Measurements from ENCODE around the gene MYMK.

MYMK gene

DNA sequence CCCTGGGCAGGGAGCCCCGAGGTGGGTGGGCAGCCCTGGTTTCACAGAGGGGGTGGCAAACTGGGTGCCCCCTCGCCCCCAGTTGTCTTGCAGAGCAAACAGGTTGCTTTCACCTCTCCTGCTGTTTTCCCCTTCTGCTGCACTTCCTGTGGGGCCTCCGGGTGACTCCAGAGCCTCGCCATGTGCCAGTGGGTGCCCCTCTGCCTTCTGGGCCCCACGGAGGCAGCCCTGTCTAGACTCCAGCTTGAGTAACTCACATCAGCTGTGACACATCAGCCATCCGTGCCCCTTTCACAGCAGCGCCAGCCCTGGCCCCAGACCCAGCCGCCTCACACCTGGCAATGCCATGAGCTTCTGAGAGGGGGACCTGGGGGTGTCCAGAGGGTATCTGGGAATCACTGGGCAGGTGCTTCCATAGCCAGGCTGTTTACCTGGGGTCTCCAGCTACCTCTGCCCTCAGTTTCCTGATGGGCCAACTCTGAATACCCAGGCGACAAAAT lies 46.7 kb upstream of the MYMK start:
- H2AFZ ChIP-seq, result no peak overlapping the region
- no peaks in the 10 kb centered on the region for H3K4me1 ChIP-seq
- TF ChIP-seq, protein P1, sequence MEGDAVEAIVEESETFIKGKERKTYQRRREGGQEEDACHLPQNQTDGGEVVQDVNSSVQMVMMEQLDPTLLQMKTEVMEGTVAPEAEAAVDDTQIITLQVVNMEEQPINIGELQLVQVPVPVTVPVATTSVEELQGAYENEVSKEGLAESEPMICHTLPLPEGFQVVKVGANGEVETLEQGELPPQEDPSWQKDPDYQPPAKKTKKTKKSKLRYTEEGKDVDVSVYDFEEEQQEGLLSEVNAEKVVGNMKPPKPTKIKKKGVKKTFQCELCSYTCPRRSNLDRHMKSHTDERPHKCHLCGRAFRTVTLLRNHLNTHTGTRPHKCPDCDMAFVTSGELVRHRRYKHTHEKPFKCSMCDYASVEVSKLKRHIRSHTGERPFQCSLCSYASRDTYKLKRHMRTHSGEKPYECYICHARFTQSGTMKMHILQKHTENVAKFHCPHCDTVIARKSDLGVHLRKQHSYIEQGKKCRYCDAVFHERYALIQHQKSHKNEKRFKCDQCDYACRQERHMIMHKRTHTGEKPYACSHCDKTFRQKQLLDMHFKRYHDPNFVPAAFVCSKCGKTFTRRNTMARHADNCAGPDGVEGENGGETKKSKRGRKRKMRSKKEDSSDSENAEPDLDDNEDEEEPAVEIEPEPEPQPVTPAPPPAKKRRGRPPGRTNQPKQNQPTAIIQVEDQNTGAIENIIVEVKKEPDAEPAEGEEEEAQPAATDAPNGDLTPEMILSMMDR (IDR thresholded peaks at IDR 0.05), result no peak
- no peak overlapping the region for H3K4me2 ChIP-seq (ENCODE audit: low read length)
- H3K4me3 ChIP-seq (ENCODE audit: low read depth, low read length), result no peak overlapping the region
- H3K79me2 ChIP-seq, result no peaks in the 10 kb centered on the region
- no peaks in the 10 kb centered on the region for H3K9me3 ChIP-seq (ENCODE audit: control insufficient read depth, low read length)
- no peaks in the 10 kb centered on the region for H3K36me3 ChIP-seq (ENCODE audit: control insufficient read depth, insufficient read depth, low read length)
- H3K27me3 ChIP-seq (ENCODE audit: control insufficient read depth, insufficient read depth, low read length), result peaks cover 2% of the 10 kb centered on the region
- H3K9ac ChIP-seq, result no peak overlapping the region
- H3K27ac ChIP-seq, result no peak overlapping the region

GRCh38 chr9:133570691-133571080 lies 45.9 kb upstream of the MYMK start:
- no peaks in the 10 kb centered on the region for H3K79me2 ChIP-seq
- TF ChIP-seq, protein P1 (IDR thresholded peaks at IDR 0.05), result no peak

GRCh38 chr9:133569891-133570690 lies 45.3 kb upstream of the MYMK start:
- TF ChIP-seq, protein P1 (IDR thresholded peaks at IDR 0.05), result no peak
- Histone ChIP-seq H3K4me3 (ENCODE audit: low read depth, low read length) (no peak overlapping the region), H3K4me1 (no peaks in the 10 kb centered on the region), H3K9ac (no peak overlapping the region), H3K4me2 (ENCODE audit: low read length) (no peak overlapping the region), H2AFZ (no peak overlapping the region), H3K36me3 (ENCODE audit: control insufficient read depth, insufficient read depth, low read length) (no peaks in the 10 kb centered on the region), H3K9me3 (ENCODE audit: control insufficient read depth, low read length) (no peaks in the 10 kb centered on the region), H3K27me3 (ENCODE audit: control insufficient read depth, insufficient read depth, low read length) (no peaks in the 10 kb centered on the region), H3K27ac (no peak overlapping the region), H3K79me2 (no peaks in the 10 kb centered on the region)

More at GRCh38 chr9:133570691-133571080, 45.9 kb upstream of the MYMK start:
- Histone ChIP-seq H3K4me1 (no peaks in the 10 kb centered on the region), H3K9me3 (ENCODE audit: control insufficient read depth, low read length) (no peaks in the 10 kb centered on the region), H3K4me2 (ENCODE audit: low read length) (no peak overlapping the region), H3K36me3 (ENCODE audit: control insufficient read depth, insufficient read depth, low read length) (no peaks in the 10 kb centered on the region), H3K9ac (no peak overlapping the region), H3K4me3 (ENCODE audit: low read depth, low read length) (no peak overlapping the region), H3K27ac (no peak overlapping the region), H2AFZ (no peak overlapping the region), H3K27me3 (ENCODE audit: control insufficient read depth, insufficient read depth, low read length) (no peaks in the 10 kb centered on the region)

- Histone ChIP-seq H3K9ac (no peak overlapping the region), H3K27me3 (ENCODE audit: control insufficient read depth, insufficient read depth, low read length) (no peaks in the 10 kb centered on the region), H3K9me3 (ENCODE audit: control insufficient read depth, low read length) (no peaks in the 10 kb centered on the region), H3K4me1 (no peaks in the 10 kb centered on the region), H2AFZ (no peak overlapping the region), H3K27ac (no peak overlapping the region), H3K79me2 (no peaks in the 10 kb centered on the region), H3K4me3 (ENCODE audit: low read depth, low read length) (no peak overlapping the region), H3K36me3 (ENCODE audit: control insufficient read depth, insufficient read depth, low read length) (no peaks in the 10 kb centered on the region), H3K4me2 (ENCODE audit: low read length) (no peak overlapping the region)
- TF ChIP-seq, protein P1 (IDR thresholded peaks at IDR 0.05), result no peak
These were observed 44.5 kb upstream of the MYMK start for GRCh38 chr9:133569121-133569785.
